HG03342 (cell line): ENCODE data around the gene FOXO1.

ENCODE experiments used
- ATAC-seq: cut with Tn5 transposase; IDR thresholded peaks from one replicate; pipeline ENCODE4 v1.9.1; 2021; ENCODE audit warnings: mild to moderate bottlenecking, moderate library complexity; ENCODE audit not compliant: unreplicated experiment

The FOXO1 gene

DNA sequence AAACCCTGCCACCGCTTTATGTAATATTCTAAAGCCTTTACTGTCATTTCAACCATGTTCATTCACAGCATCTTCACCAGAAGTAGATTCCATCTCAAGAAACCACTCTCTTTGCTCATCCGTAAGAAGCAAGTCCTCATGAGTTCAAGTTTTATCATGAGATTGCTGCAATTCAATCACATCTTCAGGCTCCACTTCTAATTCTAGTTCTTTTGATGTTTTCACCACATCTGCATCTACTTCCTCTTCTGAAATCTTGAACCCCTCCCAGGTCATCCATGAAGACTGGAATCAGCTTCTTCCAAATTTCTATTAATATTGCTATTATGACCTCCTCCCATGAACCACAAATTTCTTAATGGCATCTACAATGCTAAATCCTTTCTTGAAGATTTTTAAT, 83.9 kb downstream of the FOXO1 start:
- ATAC-seq, result no peak

DNA sequence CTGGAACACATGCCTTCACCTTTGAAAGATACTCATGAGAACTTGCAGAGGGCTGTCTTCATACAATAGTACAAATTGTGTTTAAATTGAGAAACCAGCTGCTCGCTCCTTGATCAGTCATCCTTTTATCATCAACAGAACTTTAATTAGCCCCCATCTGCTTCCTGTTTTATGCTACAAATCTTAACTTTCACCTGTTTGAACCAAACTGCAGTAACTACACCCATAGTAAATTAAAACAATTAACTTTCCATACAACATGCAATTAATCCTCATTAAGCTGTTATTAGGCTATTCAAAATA, 85.2 kb downstream of the FOXO1 start:
- ATAC-seq, result no peak

DNA sequence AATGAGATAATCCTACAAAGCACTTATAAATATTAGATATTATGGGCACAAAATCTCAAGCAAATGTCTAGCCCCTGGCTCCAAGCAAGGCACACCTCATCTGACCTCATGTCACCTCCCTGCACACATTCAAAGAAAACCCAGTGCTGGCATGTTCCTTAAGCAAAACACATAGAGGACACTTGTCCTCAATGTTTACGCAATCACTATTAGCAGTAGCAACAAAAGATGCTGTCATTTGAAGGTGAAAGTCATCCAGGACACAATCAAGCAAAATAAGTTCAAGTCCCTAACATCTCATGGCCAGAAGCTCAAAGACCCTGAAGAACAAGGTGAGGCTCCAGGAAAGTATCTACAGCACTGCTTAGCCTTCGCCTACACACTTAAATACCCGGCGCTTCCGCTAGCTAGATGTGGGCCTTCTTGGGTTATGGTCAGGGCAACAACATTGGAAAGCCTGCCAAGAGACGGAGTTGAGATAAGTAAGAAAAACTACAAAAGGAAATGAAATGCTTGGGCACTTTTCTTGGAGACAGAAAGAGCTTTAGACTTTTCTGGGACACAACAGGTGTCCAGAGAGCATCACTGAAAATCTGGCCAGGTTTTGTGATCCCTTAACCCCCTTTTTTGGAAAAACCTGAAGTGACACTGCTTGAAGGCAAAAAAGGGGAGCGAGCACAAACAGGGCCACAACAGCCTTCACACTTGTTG, 85.7 kb downstream of the FOXO1 start:
- ATAC-seq, result no peak

- ATAC-seq, result no peak
Measured at GRCh38 chr13:40579535-40579934, 86.9 kb downstream of the FOXO1 start.

GRCh38 chr13:40578055-40578454, 88.4 kb downstream of the FOXO1 start:
- no peak for ATAC-seq

DNA sequence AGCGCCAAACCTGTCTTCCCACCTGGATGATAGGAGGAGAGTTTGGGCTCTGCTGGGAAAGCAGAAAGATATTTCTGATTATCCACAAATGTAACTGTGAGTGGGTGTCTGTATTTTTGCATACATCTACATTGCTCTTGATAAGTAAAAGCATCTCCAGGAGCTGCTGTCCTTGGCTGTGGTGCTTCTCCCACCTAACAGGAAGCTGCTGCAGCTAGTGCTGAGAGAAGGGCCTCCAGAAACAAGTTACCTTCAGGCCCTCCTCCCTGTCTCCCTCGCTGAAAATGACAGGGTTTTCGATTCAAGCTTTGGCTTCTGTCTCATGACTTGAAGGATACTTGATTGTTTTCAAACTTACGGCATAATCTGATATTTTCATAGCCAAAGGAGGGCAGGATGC, 90.1 kb downstream of the FOXO1 start:
- no peak for ATAC-seq

DNA sequence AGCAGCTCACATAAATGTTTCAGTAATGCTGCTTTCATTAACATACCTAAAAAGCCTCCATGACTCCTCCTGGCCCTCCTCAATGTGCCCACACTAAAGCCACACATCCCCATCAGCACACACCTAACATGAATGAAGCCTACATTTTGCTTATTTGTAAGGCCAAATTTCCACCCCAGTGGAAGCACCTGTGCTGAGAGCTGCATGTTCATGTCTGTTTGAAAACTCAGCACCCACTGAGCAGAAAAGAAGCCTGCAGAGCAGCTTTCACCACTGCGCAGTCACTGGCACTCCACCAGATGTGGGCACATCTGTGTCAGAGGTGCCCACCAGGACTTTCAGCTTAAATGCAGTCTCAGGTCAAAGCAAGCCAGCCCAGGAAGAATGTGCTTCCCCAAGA, 93.5 kb downstream of the FOXO1 start:
- no peak for ATAC-seq

- ATAC-seq, result no peak
Measured at GRCh38 chr13:40571338-40571963, 95.0 kb downstream of the FOXO1 start.

DNA sequence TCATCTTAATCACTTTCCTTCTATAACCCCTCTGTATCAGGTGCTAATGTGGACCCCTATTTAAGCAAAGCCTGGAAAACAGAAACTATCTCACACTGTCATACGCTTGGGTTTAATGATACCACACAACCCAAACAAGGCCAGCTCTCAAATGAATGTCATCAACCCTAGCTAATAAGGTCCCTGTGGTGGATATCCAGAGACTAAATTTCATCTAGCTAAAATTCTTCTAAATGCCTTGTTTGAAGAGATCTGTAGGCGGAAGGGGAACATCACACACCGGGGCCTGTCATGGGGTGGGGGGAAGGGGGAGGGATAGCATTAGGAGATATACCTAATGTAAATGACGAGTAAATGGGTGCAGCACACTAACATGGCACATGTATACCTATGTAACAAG, 95.5 kb downstream of the FOXO1 start:
- ATAC-seq, result no peak

DNA sequence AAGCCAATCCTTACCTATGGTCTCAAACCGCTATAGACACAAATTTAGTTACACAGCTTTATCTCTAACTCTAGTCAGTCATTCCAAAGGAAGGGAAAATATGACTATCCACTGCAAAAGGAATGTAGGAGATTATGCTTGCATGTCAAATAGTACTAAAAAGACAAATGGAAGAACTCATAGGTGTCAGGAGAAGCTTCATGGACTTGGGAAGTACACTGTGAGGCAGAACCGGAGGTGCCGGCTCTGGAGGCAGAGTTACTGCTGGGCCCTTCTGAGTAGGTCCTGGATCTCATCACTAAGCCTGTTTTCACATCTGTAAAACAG, 97.5 kb downstream of the FOXO1 start:
- ATAC-seq, result no peak

- no peak for ATAC-seq
Measured at GRCh38 chr13:40568246-40569023, 98.0 kb downstream of the FOXO1 start.

DNA sequence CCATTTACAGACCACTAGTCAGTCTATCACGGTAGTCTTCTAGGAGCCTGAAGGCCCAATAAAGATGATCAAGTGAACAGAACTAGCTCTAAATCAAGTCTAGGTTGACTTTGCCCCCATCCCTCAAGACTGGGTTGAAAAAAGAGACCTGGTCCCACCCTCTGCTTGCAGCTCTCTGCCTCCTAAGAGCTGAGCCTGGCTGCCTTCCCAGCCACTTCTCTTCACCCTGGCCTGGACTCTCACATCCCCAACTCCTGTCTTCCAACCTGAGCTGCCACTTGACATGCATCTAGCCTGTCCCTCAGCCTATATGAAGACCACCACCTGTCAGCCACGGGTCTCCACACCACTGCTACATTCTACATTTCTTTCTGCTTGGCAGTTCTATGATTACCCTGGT, 99.6 kb downstream of the FOXO1 start:
- ATAC-seq, result no peak

DNA sequence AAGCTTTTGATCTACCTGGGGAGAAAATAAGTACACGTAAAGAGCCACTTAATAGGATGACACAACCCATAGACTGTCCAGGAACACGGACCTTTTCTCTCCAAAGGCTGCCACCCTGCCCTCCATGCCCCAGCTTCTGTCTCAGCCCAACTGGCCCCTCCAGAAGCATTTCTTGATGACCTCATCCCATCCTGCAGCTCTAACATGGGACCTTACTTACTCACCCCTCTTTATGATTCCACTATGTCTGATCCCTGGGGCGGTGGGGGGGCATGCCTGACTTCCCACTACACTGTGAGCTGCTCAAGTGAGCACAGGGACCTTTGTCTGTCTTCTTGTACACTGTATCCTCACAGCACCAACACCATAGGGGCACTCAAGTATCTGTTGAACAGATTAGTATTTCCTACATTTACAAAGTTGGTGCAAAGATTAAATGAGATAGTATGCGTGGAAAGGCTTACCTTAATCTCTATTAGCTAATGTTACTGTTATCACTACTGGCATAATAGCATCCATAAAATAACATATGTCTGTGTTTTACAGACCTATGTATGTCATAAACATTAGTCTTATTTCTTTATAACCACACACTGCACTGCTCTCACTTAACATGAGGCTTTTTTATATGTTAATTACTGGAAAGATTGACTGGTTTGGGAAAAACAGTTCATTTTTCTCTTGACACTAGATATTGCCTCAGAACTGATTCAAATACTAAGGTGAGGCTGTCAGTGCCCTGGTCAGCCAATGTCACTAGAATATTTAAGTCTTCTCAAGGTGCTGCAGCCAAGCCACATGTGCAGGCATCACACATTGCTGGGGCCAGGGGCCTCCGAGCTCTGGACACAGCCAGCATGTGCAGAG, 100.9 kb downstream of the FOXO1 start:
- ATAC-seq, result no peak

GRCh38 chr13:40564342-40565001, 102.0 kb downstream of the FOXO1 start:
- peak; percentile 55 for ATAC-seq

DNA sequence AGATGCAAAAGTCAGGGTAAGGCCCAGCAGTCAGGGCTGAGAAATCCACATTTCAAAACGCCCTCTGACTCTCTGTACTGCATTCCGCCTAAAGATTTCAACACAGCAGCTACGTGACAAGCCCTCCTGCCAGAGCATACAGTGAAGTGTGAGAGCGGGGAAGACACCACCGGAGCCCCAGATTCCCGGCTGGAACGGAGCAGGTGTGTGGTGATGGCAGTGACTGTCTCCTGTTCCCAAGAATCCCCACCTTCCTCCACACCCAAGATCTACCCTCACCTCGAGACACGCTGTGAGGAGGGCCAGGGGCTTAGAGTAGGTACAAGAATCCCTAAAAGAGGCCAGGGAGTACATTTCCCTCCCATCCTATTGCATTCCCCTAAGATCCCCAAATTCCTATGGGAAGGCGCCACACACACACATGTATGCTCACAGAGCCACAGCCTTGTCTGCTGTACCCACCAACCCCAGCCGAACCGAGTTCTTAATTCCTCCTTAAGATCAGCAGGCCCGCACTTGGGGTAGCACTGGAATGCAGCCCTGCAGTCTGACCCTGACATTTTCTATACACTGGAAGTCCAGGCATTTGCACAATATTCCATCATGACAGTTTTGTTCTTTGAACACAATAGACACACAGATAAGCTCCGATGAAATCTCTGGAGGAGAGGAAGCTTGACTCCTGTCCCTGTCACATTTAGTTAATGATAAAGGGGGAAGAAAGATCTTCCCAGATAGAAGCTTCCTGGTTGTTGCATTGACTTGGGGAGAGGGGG, 102.9 kb downstream of the FOXO1 start:
- ATAC-seq, result no peak

GRCh38 chr13:40562975-40563349, 103.5 kb downstream of the FOXO1 start:
- no peak for ATAC-seq

- ATAC-seq, result no peak
Measured at GRCh38 chr13:40559915-40560314, 106.5 kb downstream of the FOXO1 start.

DNA sequence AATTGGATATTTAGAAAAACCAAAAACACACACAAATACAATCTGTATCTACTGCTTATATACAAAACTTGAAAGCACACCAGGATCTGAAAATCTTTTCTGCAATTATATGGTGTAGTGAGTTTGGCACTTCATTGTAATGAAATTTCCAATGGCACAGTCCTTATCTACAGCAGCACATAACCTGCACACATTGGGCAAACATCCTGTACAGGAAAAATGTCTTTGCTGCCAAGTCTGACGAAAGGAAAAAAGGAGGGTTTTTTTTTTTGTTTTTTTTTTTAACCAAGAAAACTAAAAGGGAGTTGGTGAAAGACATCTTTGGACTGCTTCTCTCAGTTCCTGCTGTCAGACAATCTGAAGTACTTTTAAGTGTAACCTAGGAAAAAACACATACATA, 107.8 kb downstream of the FOXO1 start:
- ATAC-seq, result no peak

DNA sequence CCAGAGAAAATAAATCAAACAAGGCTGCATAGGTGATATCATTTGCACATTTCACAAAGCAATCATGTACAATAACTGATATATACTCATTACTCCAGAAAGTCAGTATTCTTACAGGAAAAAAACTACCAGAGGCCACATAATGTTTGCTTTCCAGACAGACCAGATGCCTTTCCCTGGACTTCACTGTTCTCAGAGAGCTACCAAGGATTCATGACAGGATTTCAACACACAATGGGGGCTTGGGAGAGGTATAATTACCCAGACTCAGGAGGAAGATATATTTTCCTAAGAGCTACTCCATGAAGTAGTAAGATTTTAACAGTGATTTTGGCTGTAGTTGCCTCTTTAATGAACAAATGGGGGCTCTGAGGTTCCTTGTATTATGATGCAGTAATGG, 110.0 kb downstream of the FOXO1 start:
- no peak for ATAC-seq

GRCh38 chr13:40553356-40553755, 113.1 kb downstream of the FOXO1 start:
- no peak for ATAC-seq
